HEK293 (cell line): ENCODE measurements around the gene TSSK3.

Experiments
- GLIS2 ChIP-seq: fragments of 450-650 bp; formaldehyde crosslinking; IDR thresholded peaks from 2 replicates; pipeline ENCODE4 v1.5.1; 2016; ENCODE audit warnings: missing biosample characterization, missing genetic modification characterization
- TCF7L2 ChIP-seq: IDR thresholded peaks from 2 replicates; pipeline ENCODE4 v1.6.1; 2011; ENCODE audit warnings: low read depth, mild to moderate bottlenecking, inconsistent platforms, low read length, moderate library complexity, borderline replicate concordance
- TF ChIP-seq, protein P1 (sequence below): fragments of 450-650 bp; formaldehyde crosslinking; IDR thresholded peaks from 2 replicates; pipeline ENCODE4 v1.5.1; 2016; ENCODE audit warnings: missing biosample characterization, missing genetic modification characterization
- TF ChIP-seq, protein P2 (sequence below): fragments of 450-650 bp; formaldehyde crosslinking; IDR thresholded peaks from 2 replicates; pipeline ENCODE4 v1.5.1; 2016; ENCODE audit warnings: missing biosample characterization, missing genetic modification characterization
- TF ChIP-seq, protein P3 (sequence below): fragments of 450-650 bp; formaldehyde crosslinking; conservative IDR thresholded peaks from 2 replicates; pipeline ENCODE4 v1.5.1; 2016; ENCODE audit warnings: low read depth, missing biosample characterization, missing genetic modification characterization

DNA sequence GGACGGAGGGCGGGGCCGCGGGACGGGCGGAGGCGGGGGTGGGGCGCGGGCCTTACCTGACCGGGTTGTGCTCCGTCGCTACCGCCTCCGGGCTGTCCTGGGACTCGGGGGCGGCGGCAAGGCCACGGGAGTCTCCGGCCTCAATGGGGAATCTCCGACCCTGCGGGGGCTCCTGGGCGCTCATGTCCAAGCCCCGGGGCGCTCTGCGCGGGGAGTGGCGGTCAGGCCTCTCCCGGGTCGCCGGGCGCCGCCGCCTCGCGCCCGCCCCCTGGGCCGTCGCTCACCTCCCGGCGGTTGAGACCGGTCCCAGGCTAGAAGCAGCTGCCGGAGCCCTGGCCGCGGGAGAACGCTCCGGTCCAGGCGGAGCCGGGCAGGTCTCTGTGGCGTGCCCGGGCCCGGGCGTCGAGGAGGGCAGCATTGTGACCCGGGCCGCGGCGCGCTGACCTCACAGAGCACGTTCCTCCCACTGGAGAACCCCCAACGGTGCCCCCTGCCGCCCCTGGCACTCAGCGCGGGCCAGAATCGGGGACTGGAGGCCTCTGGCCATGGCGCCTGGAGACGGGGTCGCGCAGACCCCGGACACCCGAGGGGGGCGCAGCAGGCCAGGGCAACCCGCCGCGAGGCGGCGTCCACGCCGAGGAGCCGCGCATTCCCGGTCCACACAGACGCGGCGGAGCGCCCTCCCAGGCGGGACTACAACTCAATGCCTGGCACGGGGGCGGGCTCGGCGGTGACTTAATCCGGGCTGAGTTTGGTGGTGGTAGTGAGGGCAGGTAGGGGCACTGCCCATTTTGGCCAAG, 465 bp upstream of the TSSK3 start:
- TF ChIP-seq, protein P1, sequence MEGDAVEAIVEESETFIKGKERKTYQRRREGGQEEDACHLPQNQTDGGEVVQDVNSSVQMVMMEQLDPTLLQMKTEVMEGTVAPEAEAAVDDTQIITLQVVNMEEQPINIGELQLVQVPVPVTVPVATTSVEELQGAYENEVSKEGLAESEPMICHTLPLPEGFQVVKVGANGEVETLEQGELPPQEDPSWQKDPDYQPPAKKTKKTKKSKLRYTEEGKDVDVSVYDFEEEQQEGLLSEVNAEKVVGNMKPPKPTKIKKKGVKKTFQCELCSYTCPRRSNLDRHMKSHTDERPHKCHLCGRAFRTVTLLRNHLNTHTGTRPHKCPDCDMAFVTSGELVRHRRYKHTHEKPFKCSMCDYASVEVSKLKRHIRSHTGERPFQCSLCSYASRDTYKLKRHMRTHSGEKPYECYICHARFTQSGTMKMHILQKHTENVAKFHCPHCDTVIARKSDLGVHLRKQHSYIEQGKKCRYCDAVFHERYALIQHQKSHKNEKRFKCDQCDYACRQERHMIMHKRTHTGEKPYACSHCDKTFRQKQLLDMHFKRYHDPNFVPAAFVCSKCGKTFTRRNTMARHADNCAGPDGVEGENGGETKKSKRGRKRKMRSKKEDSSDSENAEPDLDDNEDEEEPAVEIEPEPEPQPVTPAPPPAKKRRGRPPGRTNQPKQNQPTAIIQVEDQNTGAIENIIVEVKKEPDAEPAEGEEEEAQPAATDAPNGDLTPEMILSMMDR (tag by site-specific recombination) = no peak
- TF ChIP-seq TCF7L2 = no peak
- TF ChIP-seq, protein P2, sequence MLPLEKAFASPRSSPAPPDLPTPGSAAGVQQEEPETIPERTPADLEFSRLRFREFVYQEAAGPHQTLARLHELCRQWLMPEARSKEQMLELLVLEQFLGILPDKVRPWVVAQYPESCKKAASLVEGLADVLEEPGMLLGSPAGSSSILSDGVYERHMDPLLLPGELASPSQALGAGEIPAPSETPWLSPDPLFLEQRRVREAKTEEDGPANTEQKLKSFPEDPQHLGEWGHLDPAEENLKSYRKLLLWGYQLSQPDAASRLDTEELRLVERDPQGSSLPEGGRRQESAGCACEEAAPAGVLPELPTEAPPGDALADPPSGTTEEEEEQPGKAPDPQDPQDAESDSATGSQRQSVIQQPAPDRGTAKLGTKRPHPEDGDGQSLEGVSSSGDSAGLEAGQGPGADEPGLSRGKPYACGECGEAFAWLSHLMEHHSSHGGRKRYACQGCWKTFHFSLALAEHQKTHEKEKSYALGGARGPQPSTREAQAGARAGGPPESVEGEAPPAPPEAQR = no peak
- TF ChIP-seq, protein P3, sequence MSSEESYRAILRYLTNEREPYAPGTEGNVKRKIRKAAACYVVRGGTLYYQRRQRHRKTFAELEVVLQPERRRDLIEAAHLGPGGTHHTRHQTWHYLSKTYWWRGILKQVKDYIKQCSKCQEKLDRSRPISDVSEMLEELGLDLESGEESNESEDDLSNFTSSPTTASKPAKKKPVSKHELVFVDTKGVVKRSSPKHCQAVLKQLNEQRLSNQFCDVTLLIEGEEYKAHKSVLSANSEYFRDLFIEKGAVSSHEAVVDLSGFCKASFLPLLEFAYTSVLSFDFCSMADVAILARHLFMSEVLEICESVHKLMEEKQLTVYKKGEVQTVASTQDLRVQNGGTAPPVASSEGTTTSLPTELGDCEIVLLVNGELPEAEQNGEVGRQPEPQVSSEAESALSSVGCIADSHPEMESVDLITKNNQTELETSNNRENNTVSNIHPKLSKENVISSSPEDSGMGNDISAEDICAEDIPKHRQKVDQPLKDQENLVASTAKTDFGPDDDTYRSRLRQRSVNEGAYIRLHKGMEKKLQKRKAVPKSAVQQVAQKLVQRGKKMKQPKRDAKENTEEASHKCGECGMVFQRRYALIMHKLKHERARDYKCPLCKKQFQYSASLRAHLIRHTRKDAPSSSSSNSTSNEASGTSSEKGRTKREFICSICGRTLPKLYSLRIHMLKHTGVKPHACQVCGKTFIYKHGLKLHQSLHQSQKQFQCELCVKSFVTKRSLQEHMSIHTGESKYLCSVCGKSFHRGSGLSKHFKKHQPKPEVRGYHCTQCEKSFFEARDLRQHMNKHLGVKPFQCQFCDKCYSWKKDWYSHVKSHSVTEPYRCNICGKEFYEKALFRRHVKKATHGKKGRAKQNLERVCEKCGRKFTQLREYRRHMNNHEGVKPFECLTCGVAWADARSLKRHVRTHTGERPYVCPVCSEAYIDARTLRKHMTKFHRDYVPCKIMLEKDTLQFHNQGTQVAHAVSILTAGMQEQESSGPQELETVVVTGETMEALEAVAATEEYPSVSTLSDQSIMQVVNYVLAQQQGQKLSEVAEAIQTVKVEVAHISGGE (tag by site-specific recombination) = no peak
- TF ChIP-seq GLIS2 = no peak
